K562 (cell line): ENCODE data around the gene SERPINH1. TPM values are rescaled to one million over a fixed set of nuclear protein-coding genes. Genes with fewer than 3 reads are reported as not detected.

Experiments
- ARHGAP35 ChIP-seq: fragments of 450-650 bp; IDR thresholded peaks from 2 replicates; pipeline ENCODE4 v1.6.1; 2018; ENCODE audit not compliant: partially characterized antibody
- ARID3B ChIP-seq: fragments of 250-450 bp; sonication (Bioruptor Pico); IDR thresholded peaks from 2 replicates; pipeline ENCODE4 v1.4.0; 2020; ENCODE audit warnings: borderline replicate concordance
- DACH1 ChIP-seq: fragments of 450-650 bp; IDR thresholded peaks from 2 replicates; pipeline ENCODE4 v1.6.1; 2018; ENCODE audit not compliant: partially characterized antibody
- E2F6 ChIP-seq, 2 experiments: IDR thresholded peaks; 2 replicates each; pipeline ENCODE4 v1.6.1; 2011; ENCODE audit warnings: borderline replicate concordance in 1 of 2, control low read depth in 1 of 2, low read depth in 1 of 2, low read length in 1 of 2, mild to moderate bottlenecking in 1 of 2, mixed read lengths in 1 of 2, moderate library complexity in 1 of 2; ENCODE audit not compliant: insufficient read depth in 1 of 2, insufficient read length in 1 of 2, poor library complexity in 1 of 2, severe bottlenecking in 1 of 2; ENCODE audit errors: extremely low read depth in 1 of 2
- E2F8 ChIP-seq: fragments of 450-650 bp; IDR thresholded peaks from 2 replicates; pipeline ENCODE4 v1.7.1; 2018; ENCODE audit warnings: mild to moderate bottlenecking, low read depth; ENCODE audit not compliant: partially characterized antibody
- FOXP4 ChIP-seq: sonication (generic); formaldehyde crosslinking; IDR thresholded peaks from 2 replicates; pipeline ENCODE4 v1.8.0; 2022; ENCODE audit warnings: mild to moderate bottlenecking, missing genetic modification reagents, borderline replicate concordance
- HBP1 ChIP-seq: fragments of 450-650 bp; formaldehyde crosslinking; IDR thresholded peaks from 2 replicates; pipeline ENCODE4 v1.4.0; 2022; ENCODE audit warnings: missing genetic modification characterization
- HDAC3 ChIP-seq: fragments of 450-650 bp; IDR thresholded peaks from 2 replicates; pipeline ENCODE4 v1.6.1; 2018; ENCODE audit warnings: borderline replicate concordance, mild to moderate bottlenecking, moderate library complexity; ENCODE audit not compliant: partially characterized antibody
- ILK ChIP-seq: fragments of 450-650 bp; IDR thresholded peaks from 2 replicates; pipeline ENCODE4 v1.6.1; 2016; ENCODE audit warnings: missing genetic modification characterization, low read depth, mild to moderate bottlenecking, missing compliant biosample characterization, moderate library complexity, borderline replicate concordance
- L3MBTL2 ChIP-seq: fragments of 450-650 bp; IDR thresholded peaks from 2 replicates; pipeline ENCODE4 v1.6.1; 2016; ENCODE audit warnings: mild to moderate bottlenecking, moderate library complexity
- MED1 ChIP-seq: sonication (generic); formaldehyde crosslinking; IDR thresholded peaks from 2 replicates; pipeline ENCODE4 v1.8.1; 2023; ENCODE audit warnings: missing genetic modification reagents, borderline replicate concordance
- MITF ChIP-seq: IDR thresholded peaks from 2 replicates; pipeline ENCODE4 v1.6.1; 2014; ENCODE audit warnings: antibody characterized with exemption
- POLR2G ChIP-seq: fragments of 200-400 bp; formaldehyde crosslinking; IDR thresholded peaks from 2 replicates; pipeline ENCODE4 v1.6.1; 2017; ENCODE audit warnings: low read depth, mild to moderate bottlenecking, antibody characterized with exemption, low read length, moderate library complexity
- SLC30A9 ChIP-seq: fragments of 250-450 bp; sonication (Bioruptor Pico); IDR thresholded peaks from 2 replicates; pipeline ENCODE4 v1.8.0; 2022; ENCODE audit warnings: mild to moderate bottlenecking, moderate library complexity
- SMAD2 ChIP-seq: fragments of 150-350 bp; IDR thresholded peaks from 2 replicates; pipeline ENCODE4 v1.6.1; 2014; ENCODE audit warnings: low read depth, mild to moderate bottlenecking, low read length
- SMARCB1 ChIP-seq: IDR thresholded peaks from 2 replicates; pipeline ENCODE4 v1.6.1; 2011; ENCODE audit warnings: improper control_type of control experiment, low read depth; ENCODE audit not compliant: insufficient read length
- SNAPC5 ChIP-seq: fragments of 250-450 bp; sonication (Bioruptor Pico); IDR thresholded peaks from 2 replicates; pipeline ENCODE4 v1.8.0; 2021; ENCODE audit warnings: moderate library complexity, mild to moderate bottlenecking, inconsistent platforms
- polyA plus RNA-seq, 8 experiments: library from polyadenylated mRNA; depleted of rRNA in 4 of 8; stranded (reverse) in 5 of 8; unstranded in 3 of 8; fragments of >200 nt; fragmentation: Nextera tagmentation in 2 of 8; fragmentation: Illumina TruSeq in 1 of 8; extraction: Ambion mirVana in 2 of 8; extraction: Trizol in 1 of 8; gene quantifications; 2 replicates each; pipeline versions ENCODE4 v1.2.1 to v1.2.3, GENCODE V29; 2011 to 2014; ENCODE audit warnings: inconsistent platforms in 1 of 8, missing spikeins in 1 of 8
- total RNA-seq, 7 experiments: library from RNA; depleted of rRNA in 6 of 7; stranded (reverse); fragments of >200 nt in 6 of 7; fragmentation: Illumina TruSeq in 2 of 7; extraction: Trizol in 2 of 7; gene quantifications; 2 replicates each; pipeline versions ENCODE4 v1.2.1 to v1.2.3, GENCODE V29; 2011 to 2021; ENCODE audit warnings: low replicate concordance in 1 of 7

The SERPINH1 gene
- total and polyA plus RNA-seq, 9 of the 15 experiments (the other 6 are each of a cell fraction or from before 2014, with no cell fraction given), result 2.8 to 106 (median 67.9) TPM

GRCh38 chr11:75589933-75590332 is 27.9 kb downstream of the SERPINH1 start (continued):
- no peak for TF ChIP-seq E2F8
- no peak for TF ChIP-seq DACH1
- no peak for TF ChIP-seq ILK (tag)
- TF ChIP-seq E2F6 (IDR thresholded peaks at IDR 0.05; ENCODE audit: borderline replicate concordance in 1 of 2, extremely low read depth in 1 of 2, insufficient read depth in 1 of 2, insufficient read length in 1 of 2, low read depth in 1 of 2, low read length in 1 of 2, poor library complexity in 1 of 2, severe bottlenecking in 1 of 2), result no peak
- TF ChIP-seq MITF, result no peak
- TF ChIP-seq MED1 (CRISPR knock-in tag), result no peak
- no peak for TF ChIP-seq ARHGAP35
- TF ChIP-seq SNAPC5 (CRISPR knock-in tag), result no peak
- TF ChIP-seq HBP1, result no peak
- no peak for TF ChIP-seq ARID3B (CRISPR knock-in tag)
- TF ChIP-seq POLR2G, result no peak
- no peak for TF ChIP-seq SLC30A9 (CRISPR knock-in tag)
- TF ChIP-seq FOXP4 (CRISPR knock-in tag), result no peak
- TF ChIP-seq SMARCB1, result no peak
- TF ChIP-seq HDAC3, result peak; percentile 71
- peak; percentile 65 for TF ChIP-seq L3MBTL2
- TF ChIP-seq SMAD2, result no peak
